PC-9 (cell line): ENCODE measurements around the gene CD274.

Experiments used
- CTCF ChIP-seq: fragments of 200-600 bp; sonication (generic); conservative IDR thresholded peaks from 2 replicates; pipeline ENCODE4 v1.6.1; 2017; ENCODE audit warnings: mixed run types, antibody characterized with exemption, mild to moderate bottlenecking, moderate library complexity
- EZH2 ChIP-seq: fragments of 200-600 bp; sonication (generic); IDR thresholded peaks from 2 replicates; pipeline ENCODE4 v1.8.0; 2017; ENCODE audit warnings: antibody characterized with exemption, low read depth

GRCh38 chr9:5509573-5509972 is 59.2 kb downstream of the CD274 start:
- TF ChIP-seq CTCF = no peak
- no peak for TF ChIP-seq EZH2
